Measurements from ENCODE around the gene SLC17A7.

DNA sequence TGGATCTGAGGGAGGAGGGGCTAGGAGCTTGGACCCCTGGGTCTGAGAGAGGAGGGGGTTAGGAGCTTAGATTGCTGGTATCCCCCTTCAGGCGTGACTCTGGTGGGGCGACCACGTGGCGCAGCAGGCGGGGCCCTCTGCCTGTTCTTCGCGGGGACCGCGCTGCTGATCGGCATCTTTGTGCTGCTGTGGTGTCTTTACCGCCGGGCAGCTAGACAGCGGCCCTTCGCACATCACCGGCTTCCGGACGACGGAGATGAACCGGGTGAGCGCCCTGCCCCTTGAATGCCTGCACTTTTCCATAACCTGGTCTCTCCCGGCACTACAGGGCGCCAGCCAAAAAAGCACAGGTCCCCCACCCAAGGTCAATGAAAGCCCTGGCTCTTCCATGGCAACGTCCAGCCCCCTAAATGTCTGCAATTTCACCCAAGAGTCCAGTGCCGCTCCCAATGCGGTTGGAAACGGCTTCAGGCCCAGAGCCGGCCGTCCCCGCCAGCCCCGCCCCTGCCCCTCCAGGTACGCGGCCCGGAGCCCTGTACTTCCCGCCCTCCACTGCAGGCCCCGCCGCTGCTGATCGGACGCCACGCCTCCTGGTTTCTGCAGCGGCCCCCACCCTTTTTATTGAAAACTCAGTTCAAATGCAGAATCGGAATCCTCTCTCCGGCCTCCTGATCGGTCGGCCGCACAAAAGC lies 13.3 kb downstream of the SLC17A7 start:
- TF ChIP-seq, protein P1, sequence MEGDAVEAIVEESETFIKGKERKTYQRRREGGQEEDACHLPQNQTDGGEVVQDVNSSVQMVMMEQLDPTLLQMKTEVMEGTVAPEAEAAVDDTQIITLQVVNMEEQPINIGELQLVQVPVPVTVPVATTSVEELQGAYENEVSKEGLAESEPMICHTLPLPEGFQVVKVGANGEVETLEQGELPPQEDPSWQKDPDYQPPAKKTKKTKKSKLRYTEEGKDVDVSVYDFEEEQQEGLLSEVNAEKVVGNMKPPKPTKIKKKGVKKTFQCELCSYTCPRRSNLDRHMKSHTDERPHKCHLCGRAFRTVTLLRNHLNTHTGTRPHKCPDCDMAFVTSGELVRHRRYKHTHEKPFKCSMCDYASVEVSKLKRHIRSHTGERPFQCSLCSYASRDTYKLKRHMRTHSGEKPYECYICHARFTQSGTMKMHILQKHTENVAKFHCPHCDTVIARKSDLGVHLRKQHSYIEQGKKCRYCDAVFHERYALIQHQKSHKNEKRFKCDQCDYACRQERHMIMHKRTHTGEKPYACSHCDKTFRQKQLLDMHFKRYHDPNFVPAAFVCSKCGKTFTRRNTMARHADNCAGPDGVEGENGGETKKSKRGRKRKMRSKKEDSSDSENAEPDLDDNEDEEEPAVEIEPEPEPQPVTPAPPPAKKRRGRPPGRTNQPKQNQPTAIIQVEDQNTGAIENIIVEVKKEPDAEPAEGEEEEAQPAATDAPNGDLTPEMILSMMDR (IDR thresholded peaks at IDR 0.05), result no peak
- TF ChIP-seq EP300 (IDR thresholded peaks at IDR 0.05) (no peak), POLR2A (IDR thresholded peaks at IDR 0.05) (no peak)
